NCI-H187 (cell line): Measurements from ENCODE around the gene ANP32E.
"Not testable (repeated sequence)": the region's sequence is repeated elsewhere in the genome, so short reads cannot be mapped to it uniquely, and the experiment has no call there.

ENCODE experiments used
- DNase-seq, 2 experiments: peaks; one replicate each; lab custom pipeline; 2025; lab: John Stamatoyannopoulos, UW

ANP32E gene

GRCh38 chr1:150213170-150214098, 22.5 kb downstream of the ANP32E start:
- DNase-seq: peak; percentile 88 to 95

DNA sequence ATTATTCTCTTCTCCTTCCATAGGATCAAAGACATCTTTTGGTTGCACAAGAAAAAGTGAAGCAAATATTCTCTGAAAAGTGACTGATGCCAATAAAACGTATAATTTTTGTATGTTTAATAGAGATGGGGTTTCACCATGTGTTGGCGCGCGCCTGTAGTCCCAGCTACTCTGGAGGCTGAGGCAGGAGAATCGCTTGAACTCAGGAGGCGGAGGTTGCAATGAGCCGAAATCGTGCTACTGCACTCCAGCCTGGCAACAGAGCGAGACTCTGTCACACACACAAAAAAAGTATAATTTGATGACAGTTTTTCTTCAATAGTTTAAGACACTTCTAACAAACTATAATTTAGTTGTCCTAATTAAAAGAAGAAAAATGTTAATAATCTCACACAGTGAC, 23.8 kb downstream of the ANP32E start:
- DNase-seq: no peak

DNA sequence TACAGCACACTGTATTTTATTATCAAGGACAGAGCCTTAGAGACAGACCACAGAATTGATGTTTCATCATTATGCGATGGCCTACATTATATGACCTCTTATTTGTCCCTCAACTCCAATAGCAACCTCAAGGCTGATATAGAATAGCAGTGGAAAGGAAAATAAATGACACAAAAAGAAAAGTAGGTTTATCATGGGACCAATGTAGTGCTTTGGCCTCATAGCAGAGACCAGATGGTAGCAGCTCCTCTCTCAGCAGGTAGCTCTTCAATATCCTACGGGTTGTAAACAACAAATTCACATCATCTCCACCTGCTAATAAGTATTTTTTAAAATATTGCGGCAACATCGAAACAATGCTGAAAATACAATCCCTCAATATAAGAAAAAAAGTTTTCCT, 25.2 kb downstream of the ANP32E start:
- no peak for DNase-seq

GRCh38 chr1:150210091-150210490, 25.8 kb downstream of the ANP32E start:
- DNase-seq: no peak

GRCh38 chr1:150208460-150208859, 27.5 kb downstream of the ANP32E start:
- DNase-seq: not testable (repeated sequence)

- DNase-seq: no peak
Measured at GRCh38 chr1:150207281-150207971, 28.5 kb downstream of the ANP32E start.

DNA sequence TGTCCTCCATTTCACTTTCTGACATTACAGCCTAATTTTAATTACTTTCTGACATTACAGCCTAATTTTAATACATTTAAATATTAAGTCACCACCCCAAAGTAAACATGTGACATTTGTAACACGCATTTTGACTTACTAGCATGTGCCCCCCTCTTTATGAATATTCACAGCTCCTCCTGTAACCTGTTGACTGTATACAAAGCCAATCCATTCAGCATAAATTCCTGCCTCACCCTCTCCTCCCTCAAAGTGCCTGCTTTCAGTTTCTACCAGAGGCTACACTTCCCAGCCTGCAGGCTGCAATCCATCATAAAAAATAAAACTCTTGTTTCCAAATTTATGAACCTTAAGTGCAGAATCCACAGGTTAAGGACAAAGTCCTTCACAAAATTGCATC, 39.5 kb downstream of the ANP32E start:
- DNase-seq: no peak

GRCh38 chr1:150194381-150195031, 41.4 kb downstream of the ANP32E start:
- no peak for DNase-seq

- DNase-seq: no peak
Measured at GRCh38 chr1:150192012-150192411, 43.9 kb downstream of the ANP32E start.

- DNase-seq: no peak
Measured at GRCh38 chr1:150187560-150187931, 48.4 kb downstream of the ANP32E start.

DNA sequence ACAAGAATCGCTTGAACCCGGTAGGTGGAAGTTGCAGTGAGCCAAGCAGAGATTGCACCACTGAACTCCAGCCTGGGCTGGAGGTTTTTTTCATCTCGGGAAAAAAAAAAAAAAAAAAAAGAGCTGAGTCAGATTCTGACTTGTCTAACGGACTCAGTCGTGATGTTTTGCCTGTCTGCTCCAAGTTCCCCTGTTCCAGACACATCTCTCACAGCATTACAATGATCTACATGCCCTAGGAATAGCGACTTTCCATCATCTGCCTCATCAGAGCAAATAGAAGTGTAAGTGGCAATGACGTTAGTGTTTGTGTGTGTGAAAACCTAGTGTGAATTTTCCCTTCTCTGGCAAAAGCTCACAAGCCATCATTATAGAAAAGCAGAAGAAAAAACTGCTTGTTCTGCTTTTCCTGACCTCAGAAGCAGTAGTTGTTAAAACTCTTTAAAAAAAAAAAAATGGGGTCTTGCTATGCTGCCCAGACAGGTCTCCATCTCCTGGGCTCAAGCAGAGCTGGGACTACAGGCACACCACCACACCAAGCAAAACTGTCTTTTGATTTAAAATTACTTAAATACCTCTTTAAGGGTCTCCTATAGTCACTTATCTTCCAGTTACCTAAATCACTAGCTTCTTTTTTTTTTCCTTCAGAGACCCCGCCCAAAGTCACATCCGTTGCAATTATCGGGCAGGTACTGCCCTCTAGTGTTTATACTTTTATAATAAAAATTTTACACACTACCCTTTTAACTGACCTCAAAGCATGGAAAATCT, 48.9 kb downstream of the ANP32E start:
- peak in 1 of 2 experiments; percentile 53 for DNase-seq

DNA sequence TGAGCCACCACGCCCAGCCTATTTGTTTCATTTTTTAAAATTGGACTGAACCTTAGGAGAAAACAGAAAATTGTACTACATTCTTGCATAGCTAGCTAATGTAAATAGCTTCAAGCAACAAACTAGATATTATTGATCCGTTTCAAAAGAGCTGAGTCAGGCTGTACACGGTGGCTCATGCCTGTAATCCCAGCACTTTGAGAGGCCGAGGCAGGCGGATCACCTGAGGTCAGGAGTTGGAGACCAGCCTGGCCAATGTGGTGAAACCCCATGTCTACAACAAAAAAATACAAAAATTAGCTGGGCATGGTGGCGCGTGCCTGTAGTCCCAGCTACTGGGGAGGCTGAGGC, 49.5 kb downstream of the ANP32E start:
- not testable (repeated sequence) for DNase-seq

DNA sequence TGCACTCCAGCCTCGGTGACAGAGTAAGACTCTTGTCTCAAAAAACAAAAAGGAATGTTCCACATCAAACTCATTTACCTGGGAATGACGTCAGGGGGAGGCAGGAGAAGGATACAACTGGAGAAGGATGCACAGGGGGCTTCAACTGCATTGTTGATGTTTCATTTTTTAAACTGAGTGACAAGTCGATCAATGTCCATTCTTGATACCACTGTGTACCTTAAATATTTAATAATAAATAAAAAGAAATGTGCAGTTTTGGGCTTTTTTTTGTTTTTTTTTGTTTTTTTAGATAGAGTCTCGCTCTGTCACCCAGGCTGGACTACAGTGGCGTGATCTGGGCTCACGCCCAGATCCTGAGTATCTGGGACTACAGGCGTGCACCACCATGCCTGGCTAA, 50.4 kb downstream of the ANP32E start:
- DNase-seq: no peak

GRCh38 chr1:150183061-150183460, 52.9 kb downstream of the ANP32E start:
- no peak for DNase-seq

GRCh38 chr1:150182247-150182646, 53.7 kb downstream of the ANP32E start:
- DNase-seq: no peak

GRCh38 chr1:150180474-150180873, 55.4 kb downstream of the ANP32E start:
- no peak for DNase-seq

DNA sequence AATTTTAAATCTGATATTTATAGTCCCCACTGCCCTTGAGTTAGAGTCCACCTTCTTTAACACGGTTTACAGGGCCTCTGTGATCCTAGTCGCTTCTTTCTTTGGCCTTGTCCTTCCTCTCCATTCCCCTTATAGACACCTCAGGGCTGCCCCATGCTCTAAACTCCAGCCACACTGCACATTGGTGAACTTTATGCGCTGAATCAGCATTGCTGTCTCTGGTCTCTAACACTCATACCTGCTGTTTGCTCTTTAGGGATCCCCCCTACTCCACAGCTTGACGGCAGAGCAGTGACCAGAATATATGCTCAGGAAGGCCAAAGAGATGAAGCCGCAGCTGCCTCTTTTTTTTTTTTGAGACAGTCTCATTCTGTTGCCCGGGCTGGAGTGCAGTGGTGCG, 56.0 kb downstream of the ANP32E start:
- DNase-seq: no peak

DNA sequence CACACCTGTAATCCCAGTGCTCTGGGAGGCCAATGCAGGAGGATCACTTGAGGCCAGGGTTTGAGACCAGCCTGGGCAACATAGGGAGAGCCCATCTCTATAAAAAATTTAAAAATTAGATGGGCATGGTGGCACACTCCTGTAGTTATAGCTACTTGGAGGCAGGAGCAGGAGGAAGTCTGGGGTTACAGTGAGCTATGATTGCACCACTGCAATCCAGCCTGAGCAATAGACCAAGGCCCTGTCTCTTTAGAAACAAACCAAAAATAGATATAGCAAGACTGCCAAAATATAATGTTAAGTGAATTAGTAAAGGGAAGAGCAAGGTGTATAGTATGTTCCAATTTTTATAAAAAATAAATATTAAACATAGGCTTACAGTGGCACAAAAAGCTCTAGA, 57.4 kb downstream of the ANP32E start:
- DNase-seq: no peak

DNA sequence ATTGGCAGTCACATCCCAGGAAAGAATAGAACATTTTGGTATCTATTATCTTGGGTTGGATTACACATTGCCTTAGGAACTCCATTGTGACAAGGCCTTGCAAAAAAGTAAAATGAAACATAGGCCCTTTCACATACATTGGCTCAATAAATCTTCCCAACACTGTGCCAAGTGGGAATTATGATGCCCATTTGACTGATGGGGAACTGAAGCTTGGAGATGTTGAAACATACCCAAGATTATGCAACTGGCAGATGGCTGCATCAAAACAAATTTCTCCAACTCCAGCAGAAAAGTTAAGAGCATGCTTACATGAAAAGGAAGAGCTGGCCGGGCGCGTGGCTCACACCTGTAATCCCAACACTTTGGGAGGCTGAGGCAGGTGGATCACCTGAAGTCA, 59.3 kb downstream of the ANP32E start:
- DNase-seq: no peak

DNA sequence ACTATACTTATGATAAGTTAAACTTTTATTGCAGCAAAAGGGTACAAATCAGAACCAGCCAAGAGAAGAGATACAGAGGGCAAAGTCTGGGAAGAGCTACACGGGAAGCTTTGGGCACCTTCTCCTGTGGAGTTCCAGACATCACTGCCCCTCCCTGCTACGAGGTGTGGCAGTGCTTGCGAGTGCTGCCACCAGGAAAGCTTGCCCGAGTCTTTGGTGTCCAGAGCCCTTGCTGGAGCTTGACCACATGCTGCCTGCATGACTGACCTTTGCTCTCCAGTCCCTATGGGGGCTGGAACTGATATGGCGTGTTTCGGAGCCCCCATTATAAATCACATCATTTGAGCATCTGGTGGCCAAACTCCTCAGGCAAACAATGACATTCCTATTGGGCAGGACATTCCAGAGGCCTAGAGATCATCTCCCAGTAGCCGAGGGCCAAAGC, 62.7 kb downstream of the ANP32E start:
- DNase-seq: no peak

GRCh38 chr1:150171801-150172200, 64.1 kb downstream of the ANP32E start:
- no peak for DNase-seq
